Breast epithelium (tissue), 4 donors: ENCODE measurements around the gene PLEKHA6. TPM values are rescaled to one million over a fixed set of nuclear protein-coding genes. Genes with fewer than 3 reads are reported as not detected.

Source experiments
- DNase-seq, 2 donors: peaks; one replicate each; pipeline ENCODE4 v3.0.0-alpha.2; 2019; ENCODE audit warnings: low spot score in 2 of 2
- H3K27ac ChIP-seq, 2 donors: fragments of 200-600 bp; sonication (generic) in 1 of 2; one replicate each; pipeline ENCODE4 v1.5.1; 2016 to 2019; ENCODE audit warnings: mild to moderate bottlenecking in 1 of 2
- H3K27me3 ChIP-seq, 2 donors: fragments of 200-600 bp; sonication (generic) in 1 of 2; one replicate each; pipeline versions ENCODE4 v1.5.1 to v1.6.0; 2017 to 2019; ENCODE audit warnings: control low read depth in 1 of 2, mild to moderate bottlenecking in 1 of 2
- H3K36me3 ChIP-seq: fragments of 200-600 bp; one replicate; pipeline ENCODE4 v1.5.1; 2019
- H3K4me1 ChIP-seq, 2 donors: fragments of 200-600 bp; sonication (generic); one replicate each; pipeline ENCODE4 v1.5.1; 2016 to 2019; ENCODE audit warnings: control low read depth in 1 of 2
- H3K4me3 ChIP-seq, 3 donors: fragments of 200-600 bp; sonication (generic); 1 replicate in 2 of 3; 2 replicates in 1 of 3; pipeline ENCODE4 v1.5.1; 2016 to 2019; ENCODE audit warnings: mild to moderate bottlenecking in 3 of 3, moderate library complexity in 2 of 3
- H3K9me3 ChIP-seq, 2 donors: fragments of 200-600 bp; sonication (generic) in 1 of 2; one replicate each; pipeline ENCODE4 v1.5.1; 2016 to 2019; ENCODE audit warnings: control low read depth in 1 of 2
- POLR2A ChIP-seq: fragments of 450-650 bp; IDR thresholded peaks from one replicate; pipeline ENCODE4 v1.6.1; 2016; ENCODE audit warnings: antibody characterized with exemption, mild to moderate bottlenecking, moderate library complexity
- POLR2AphosphoS5 ChIP-seq, 3 donors: sonication (generic); formaldehyde crosslinking; IDR thresholded peaks; one replicate each; pipeline ENCODE4 v1.6.1; 2017; ENCODE audit warnings: antibody characterized with exemption in 3 of 3
- intact Hi-C: fragments of 100-400 bp; cut with DNase I; formaldehyde crosslinking; loops from one replicate; pipeline ENCODE4 v1.15.1; 2023; ENCODE audit warnings: low total_unique reads
- total RNA-seq, 3 donors: library from RNA; depleted of rRNA; stranded (reverse); fragments of >200 nt; gene quantifications; one replicate each; pipeline ENCODE4 v1.1.0, GENCODE V29; 2016
- TF ChIP-seq, protein P1 (sequence below), 3 donors: fragments of 450-650 bp; IDR thresholded peaks; one replicate each; pipeline ENCODE4 v1.5.1; 2016 to 2017; ENCODE audit warnings: antibody characterized with exemption in 3 of 3, mild to moderate bottlenecking in 3 of 3, moderate library complexity in 3 of 3

The PLEKHA6 gene
- total RNA-seq, 3 donors from 2014 or later: 1.4 to 34.0 (median 17.7) TPM

DNA sequence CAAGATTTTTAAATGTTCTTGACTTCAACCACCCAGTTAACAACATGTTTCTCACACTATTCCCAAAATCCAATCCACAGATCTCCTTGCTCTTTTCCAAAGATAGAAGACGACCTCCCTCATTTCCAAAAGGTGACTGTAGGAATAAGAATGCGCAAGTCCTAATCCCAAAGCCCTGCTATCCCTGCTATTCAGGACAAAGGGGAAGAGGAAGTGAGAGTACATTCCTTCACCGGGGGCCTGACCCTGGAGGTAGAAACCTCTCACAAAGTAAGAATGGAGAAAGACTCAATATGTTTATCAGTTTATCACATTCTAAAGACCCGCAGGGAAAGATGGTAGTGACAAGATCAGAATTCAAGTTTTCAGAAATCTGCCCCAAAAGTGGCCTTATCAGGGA, 55.7 kb downstream of the PLEKHA6 start:
- H3K4me1 ChIP-seq: peaks cover 3 to 8% of the 10 kb centered on the region in 2 donors
- no peaks in the 10 kb centered on the region for H3K9me3 ChIP-seq
- no peak for DNase-seq
- no peak overlapping the region for H3K27ac ChIP-seq
- intact Hi-C loops: no loop called here
- H3K4me3 ChIP-seq: no peak overlapping the region
- TF ChIP-seq POLR2A: no peak
- TF ChIP-seq, protein P1, sequence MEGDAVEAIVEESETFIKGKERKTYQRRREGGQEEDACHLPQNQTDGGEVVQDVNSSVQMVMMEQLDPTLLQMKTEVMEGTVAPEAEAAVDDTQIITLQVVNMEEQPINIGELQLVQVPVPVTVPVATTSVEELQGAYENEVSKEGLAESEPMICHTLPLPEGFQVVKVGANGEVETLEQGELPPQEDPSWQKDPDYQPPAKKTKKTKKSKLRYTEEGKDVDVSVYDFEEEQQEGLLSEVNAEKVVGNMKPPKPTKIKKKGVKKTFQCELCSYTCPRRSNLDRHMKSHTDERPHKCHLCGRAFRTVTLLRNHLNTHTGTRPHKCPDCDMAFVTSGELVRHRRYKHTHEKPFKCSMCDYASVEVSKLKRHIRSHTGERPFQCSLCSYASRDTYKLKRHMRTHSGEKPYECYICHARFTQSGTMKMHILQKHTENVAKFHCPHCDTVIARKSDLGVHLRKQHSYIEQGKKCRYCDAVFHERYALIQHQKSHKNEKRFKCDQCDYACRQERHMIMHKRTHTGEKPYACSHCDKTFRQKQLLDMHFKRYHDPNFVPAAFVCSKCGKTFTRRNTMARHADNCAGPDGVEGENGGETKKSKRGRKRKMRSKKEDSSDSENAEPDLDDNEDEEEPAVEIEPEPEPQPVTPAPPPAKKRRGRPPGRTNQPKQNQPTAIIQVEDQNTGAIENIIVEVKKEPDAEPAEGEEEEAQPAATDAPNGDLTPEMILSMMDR (IDR thresholded peaks at IDR 0.05): no peak
- no peak for TF ChIP-seq POLR2AphosphoS5 (IDR thresholded peaks at IDR 0.05)
- no peaks in the 10 kb centered on the region for H3K27me3 ChIP-seq
- H3K36me3 ChIP-seq: no peaks in the 10 kb centered on the region

DNA sequence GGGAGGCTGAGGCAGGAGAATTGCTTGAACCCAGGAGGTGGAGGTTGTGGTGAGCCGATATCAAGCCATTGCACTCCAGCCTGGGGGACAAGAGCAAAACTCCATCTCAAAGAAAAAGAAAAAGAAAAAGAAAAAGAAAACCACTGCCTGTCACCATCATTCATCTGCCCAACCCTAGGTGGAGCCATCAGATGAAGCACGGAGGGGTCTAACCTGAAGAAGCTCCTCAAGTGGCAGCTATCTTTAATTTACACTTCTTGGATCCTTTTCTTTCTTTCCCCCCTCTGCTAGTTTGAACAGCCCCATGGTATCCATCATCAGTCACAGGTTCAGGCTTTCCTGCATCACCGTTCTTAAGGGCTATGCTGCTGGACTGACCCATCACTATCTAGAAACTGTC, 57.0 kb downstream of the PLEKHA6 start:
- TF ChIP-seq POLR2A (no peak), POLR2AphosphoS5 (IDR thresholded peaks at IDR 0.05) (no peak)
- TF ChIP-seq, protein P1 (IDR thresholded peaks at IDR 0.05): no peak
- Histone ChIP-seq H3K4me3 (no peak overlapping the region), H3K36me3 (no peaks in the 10 kb centered on the region), H3K4me1 (peaks cover 3 to 8% of the 10 kb centered on the region in 2 donors), H3K27ac (no peak overlapping the region), H3K27me3 (no peaks in the 10 kb centered on the region), H3K9me3 (no peaks in the 10 kb centered on the region)
- DNase-seq: no peak
- intact Hi-C loops: no loop called here

DNA sequence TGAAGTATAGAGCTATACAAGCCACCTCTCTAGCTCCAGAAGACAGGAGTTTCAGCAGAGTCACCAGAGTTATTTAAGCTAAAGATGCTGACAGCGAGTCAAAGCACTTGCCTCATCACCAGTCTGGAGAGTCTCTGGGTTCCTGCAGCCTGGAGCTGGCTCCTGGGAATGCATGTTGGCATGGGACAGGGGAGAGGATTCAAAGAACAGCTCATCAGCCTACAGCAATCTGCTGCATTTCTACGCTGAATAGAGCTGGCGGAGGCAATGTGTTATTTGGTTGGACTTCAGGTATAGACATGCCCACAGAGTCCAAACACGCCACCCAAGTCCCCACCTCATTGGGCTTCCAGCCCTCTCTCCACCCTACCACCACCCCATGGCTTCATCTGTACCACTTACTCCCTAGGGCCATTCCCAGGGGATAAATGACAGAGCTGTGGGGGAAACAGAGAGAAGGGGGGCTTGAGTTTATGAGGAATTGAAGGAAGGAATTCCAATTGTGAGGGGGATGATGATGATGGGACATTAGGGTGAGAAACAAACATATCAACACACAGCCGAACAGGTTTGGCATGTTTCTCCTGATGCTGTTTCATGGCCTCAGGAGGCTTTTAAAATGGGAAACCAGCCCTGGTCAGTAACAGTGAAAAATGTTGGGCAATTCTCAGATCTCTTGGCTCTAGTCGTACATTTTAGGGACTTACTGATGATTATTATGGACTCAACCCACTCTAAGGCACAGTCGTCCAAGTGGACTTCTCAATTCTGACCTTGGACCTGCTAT, 58.4 kb downstream of the PLEKHA6 start:
- H3K9me3 ChIP-seq: no peaks in the 10 kb centered on the region

GRCh38 chr1:204299814-204300365, 59.8 kb downstream of the PLEKHA6 start:
- H3K36me3 ChIP-seq: no peaks in the 10 kb centered on the region
- H3K27me3 ChIP-seq: no peaks in the 10 kb centered on the region
- peak overlapping the region; percentile 80 to 89 for H3K27ac ChIP-seq

More for the DNA sequence above, 58.4 kb downstream of the PLEKHA6 start:
- peak in 1 of 2 donors; percentile 89 for DNase-seq
- Histone ChIP-seq H3K27ac (peak overlapping the region; percentile 80 to 89), H3K4me3 (no peak overlapping the region), H3K36me3 (no peaks in the 10 kb centered on the region), H3K27me3 (no peaks in the 10 kb centered on the region), H3K4me1 (peaks cover 3 to 13% of the 10 kb centered on the region in 2 donors)
- TF ChIP-seq POLR2A (no peak), POLR2AphosphoS5 (IDR thresholded peaks at IDR 0.05) (no peak)
- TF ChIP-seq, protein P1 (IDR thresholded peaks at IDR 0.05): no peak
- intact Hi-C loops: no loop called here

More at GRCh38 chr1:204299814-204300365, 59.8 kb downstream of the PLEKHA6 start:
- TF ChIP-seq POLR2AphosphoS5 (IDR thresholded peaks at IDR 0.05) (no peak), POLR2A (no peak)
- TF ChIP-seq, protein P1 (IDR thresholded peaks at IDR 0.05): no peak
- intact Hi-C loops: no loop called here
- Histone ChIP-seq H3K4me1 (peaks cover 4 to 27% of the 10 kb centered on the region in 2 donors), H3K9me3 (no peaks in the 10 kb centered on the region), H3K4me3 (no peak overlapping the region)
- DNase-seq: no peak
